Astrocyte (in vitro differentiated cells and primary cell): ENCODE measurements around the gene GFOD1. TPM values are rescaled to one million over a fixed set of nuclear protein-coding genes. Genes with fewer than 3 reads are reported as not detected.
"Not testable (repeated sequence)": the region's sequence is repeated elsewhere in the genome, so short reads cannot be mapped to it uniquely, and the experiment has no call there.

Experiments
- DNase-seq: peaks from one replicate; pipeline ENCODE4 v3.0.0-alpha.2; 2010; ENCODE audit warnings: low read depth
- FAIRE-seq: peaks from 2 replicates; lab custom pipeline; 2011; peaks lifted over from hg19 to GRCh38; lab: Jason Lieb, UNC
- H2AFZ ChIP-seq: 2 replicates; pipeline ENCODE4 v1.6.0; 2012; ENCODE audit warnings: low read depth, low read length, inconsistent platforms
- H3K27ac ChIP-seq: 2 replicates; pipeline ENCODE4 v1.5.1; 2011; ENCODE audit warnings: low read depth, low read length, inconsistent platforms
- H3K27me3 ChIP-seq: 2 replicates; pipeline ENCODE4 v1.6.0; 2011; ENCODE audit warnings: low read length, inconsistent platforms; ENCODE audit not compliant: insufficient read depth
- H3K36me3 ChIP-seq: 2 replicates; pipeline ENCODE4 v1.5.1; 2011; ENCODE audit warnings: low read length, inconsistent platforms; ENCODE audit not compliant: insufficient read depth
- H3K4me1 ChIP-seq: 2 replicates; pipeline ENCODE4 v1.5.1; 2011; ENCODE audit warnings: low read length, inconsistent platforms; ENCODE audit not compliant: insufficient read depth
- H3K4me2 ChIP-seq: 2 replicates; pipeline ENCODE4 v1.6.0; 2012; ENCODE audit warnings: low read length, inconsistent platforms
- H3K4me3 ChIP-seq: 2 replicates; pipeline ENCODE4 v1.5.1; 2011; ENCODE audit warnings: low read depth, mild to moderate bottlenecking, low read length, inconsistent platforms; ENCODE audit not compliant: insufficient read depth
- H3K79me2 ChIP-seq: 2 replicates; pipeline ENCODE4 v1.6.0; 2012; ENCODE audit warnings: mild to moderate bottlenecking, low read length, inconsistent platforms; ENCODE audit not compliant: insufficient read depth
- H3K9ac ChIP-seq: 2 replicates; pipeline ENCODE4 v1.6.0; 2012; ENCODE audit warnings: mild to moderate bottlenecking, low read length, inconsistent platforms
- H3K9me3 ChIP-seq: 2 replicates; pipeline ENCODE4 v1.5.1; 2012; ENCODE audit warnings: low read depth, mild to moderate bottlenecking, low read length, inconsistent platforms; ENCODE audit not compliant: insufficient read depth
- H4K20me1 ChIP-seq: 2 replicates; pipeline ENCODE4 v1.6.0; 2012; ENCODE audit warnings: low read length, inconsistent platforms; ENCODE audit not compliant: insufficient read depth
- H3K27ac Mint-ChIP-seq: one replicate; pipeline ENCODE4 v1.8.0; 2021; ENCODE audit warnings: mild to moderate bottlenecking, mixed read lengths; ENCODE audit not compliant: unreplicated experiment
- H3K27me3 Mint-ChIP-seq: one replicate; pipeline ENCODE4 v1.8.0; 2021; ENCODE audit warnings: low read depth, mixed read lengths; ENCODE audit not compliant: unreplicated experiment
- H3K36me3 Mint-ChIP-seq: one replicate; pipeline ENCODE4 v1.8.0; 2021; ENCODE audit warnings: low read depth, mixed read lengths; ENCODE audit not compliant: unreplicated experiment
- H3K4me1 Mint-ChIP-seq: one replicate; pipeline ENCODE4 v1.8.0; 2021; ENCODE audit warnings: low read depth, mixed read lengths; ENCODE audit not compliant: unreplicated experiment
- H3K4me3 Mint-ChIP-seq: one replicate; pipeline ENCODE4 v1.8.0; 2021; ENCODE audit warnings: mild to moderate bottlenecking, moderate library complexity, mixed read lengths; ENCODE audit not compliant: unreplicated experiment
- H3K9me3 Mint-ChIP-seq: one replicate; pipeline ENCODE4 v1.8.0; 2021; ENCODE audit warnings: mild to moderate bottlenecking, mixed read lengths; ENCODE audit not compliant: unreplicated experiment
- EZH2 ChIP-seq: IDR thresholded peaks from 2 replicates; pipeline ENCODE4 v1.6.1; 2012; ENCODE audit warnings: mild to moderate bottlenecking, low read length, inconsistent platforms; ENCODE audit not compliant: insufficient read depth
- total RNA-seq: library from RNA; stranded (reverse); gene quantifications from 2 replicates; pipeline ENCODE4 v1.2.1, GENCODE V29; 2021

The GFOD1 gene
- total RNA-seq, 1 donor from 2014 or later, result 10.8 TPM

- Mint-ChIP-seq H3K4me3 (no peak overlapping the region), H3K4me1 (no peaks in the 10 kb centered on the region), H3K27ac (no peak overlapping the region), H3K27me3 (peaks cover 15% of the 10 kb centered on the region), H3K36me3 (no peaks in the 10 kb centered on the region), H3K9me3 (peaks cover 7% of the 10 kb centered on the region)
- H3K36me3 ChIP-seq, result no peaks in the 10 kb centered on the region
- H3K27ac ChIP-seq, result no peak overlapping the region
- no peaks in the 10 kb centered on the region for H3K27me3 ChIP-seq
- H3K4me1 ChIP-seq, result no peaks in the 10 kb centered on the region
- DNase-seq (no peak), FAIRE-seq (no peak)
- no peak overlapping the region for H3K4me2 ChIP-seq
- no peak overlapping the region for H2AFZ ChIP-seq
- no peaks in the 10 kb centered on the region for H4K20me1 ChIP-seq
- H3K9me3 ChIP-seq, result no peaks in the 10 kb centered on the region
- H3K79me2 ChIP-seq, result no peaks in the 10 kb centered on the region
- H3K9ac ChIP-seq, result no peak overlapping the region
- no peak overlapping the region for H3K4me3 ChIP-seq
- no peak for TF ChIP-seq EZH2
Observed at GRCh38 chr6:13511913-13512717, 24.7 kb upstream of the GFOD1 start.

GRCh38 chr6:13511141-13511571 lies 23.8 kb upstream of the GFOD1 start:
- not testable (repeated sequence) for FAIRE-seq, H3K4me1 Mint-ChIP-seq, H3K27ac ChIP-seq, H3K4me1 ChIP-seq, H3K9ac ChIP-seq, H3K27ac Mint-ChIP-seq, H3K36me3 ChIP-seq, H3K27me3 ChIP-seq, H3K9me3 Mint-ChIP-seq, H3K4me3 Mint-ChIP-seq, H3K4me2 ChIP-seq, H3K79me2 ChIP-seq, H3K4me3 ChIP-seq, H3K36me3 Mint-ChIP-seq, H2AFZ ChIP-seq, DNase-seq, H4K20me1 ChIP-seq, H3K9me3 ChIP-seq
- H3K27me3 Mint-ChIP-seq, result peaks cover 11% of the 10 kb centered on the region

GRCh38 chr6:13510433-13510832 lies 23.0 kb upstream of the GFOD1 start:
- DNase-seq, H3K4me1 Mint-ChIP-seq, H3K9me3 ChIP-seq, H3K4me1 ChIP-seq, H3K4me2 ChIP-seq, H3K79me2 ChIP-seq, H3K27me3 Mint-ChIP-seq, H3K36me3 Mint-ChIP-seq, H3K4me3 Mint-ChIP-seq, H3K9me3 Mint-ChIP-seq, H4K20me1 ChIP-seq, FAIRE-seq, H3K36me3 ChIP-seq, H3K27ac Mint-ChIP-seq, H3K27ac ChIP-seq, H3K9ac ChIP-seq, H3K4me3 ChIP-seq, H2AFZ ChIP-seq, H3K27me3 ChIP-seq: not testable (repeated sequence)
